Measurements from ENCODE around the gene SLF1.
"Not testable (repeated sequence)": the region's sequence is repeated elsewhere in the genome, so short reads cannot be mapped to it uniquely, and the experiment has no call there.

SLF1 gene

DNA sequence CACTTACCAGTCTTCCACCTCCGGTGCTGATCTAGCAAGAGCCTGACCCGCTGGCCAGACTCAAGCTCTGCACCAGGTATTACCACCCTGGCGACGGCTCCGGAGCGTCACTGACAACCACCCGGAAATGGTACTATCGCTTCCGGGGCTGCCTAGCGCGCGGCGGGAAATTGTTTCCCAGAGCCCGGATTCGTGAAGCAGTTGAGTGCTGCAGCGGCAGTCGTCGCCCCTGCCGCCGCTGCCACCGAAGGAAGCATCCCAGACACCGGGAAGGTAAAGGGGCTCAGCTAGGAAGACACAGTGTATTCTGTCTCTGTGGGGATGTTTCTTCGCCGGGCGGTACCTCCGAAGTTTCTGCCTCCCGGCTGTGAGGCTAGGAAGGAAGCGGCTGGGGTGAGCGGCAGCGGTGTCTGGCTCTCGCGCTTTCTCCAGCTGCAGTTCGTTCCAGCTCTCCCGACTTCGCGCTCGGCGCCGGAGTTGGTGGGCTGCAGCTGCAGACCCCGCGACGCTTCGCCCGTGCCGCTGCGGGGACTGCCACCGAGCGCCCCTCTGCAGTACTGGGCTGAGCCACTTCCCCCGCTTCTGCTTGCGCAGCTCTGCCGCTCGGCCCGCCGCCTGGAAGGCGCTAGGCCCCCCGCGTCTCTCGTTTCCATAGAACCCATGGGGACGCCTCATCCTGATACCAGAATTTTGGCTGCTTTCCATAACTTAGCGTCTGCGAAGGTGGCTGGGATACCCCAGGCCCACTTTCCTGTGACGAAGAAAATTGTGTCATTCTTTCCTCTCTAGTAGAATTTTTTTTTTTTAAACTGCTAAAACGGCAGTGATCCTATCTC is at the start of gene SLF1, which contains the start of gene KIAA0825:
Gene SLF1, plus strand, starts transcription at position 177 of the 836 bp plus-strand sequence. CDS start 10,142 bp downstream, outside the sequence.
Gene KIAA0825, minus strand, starts transcription at position 112 of the 836 bp plus-strand sequence. CDS start 81,478 bp downstream, outside the sequence.
- peak; percentile 81 for DNase-seq

DNA sequence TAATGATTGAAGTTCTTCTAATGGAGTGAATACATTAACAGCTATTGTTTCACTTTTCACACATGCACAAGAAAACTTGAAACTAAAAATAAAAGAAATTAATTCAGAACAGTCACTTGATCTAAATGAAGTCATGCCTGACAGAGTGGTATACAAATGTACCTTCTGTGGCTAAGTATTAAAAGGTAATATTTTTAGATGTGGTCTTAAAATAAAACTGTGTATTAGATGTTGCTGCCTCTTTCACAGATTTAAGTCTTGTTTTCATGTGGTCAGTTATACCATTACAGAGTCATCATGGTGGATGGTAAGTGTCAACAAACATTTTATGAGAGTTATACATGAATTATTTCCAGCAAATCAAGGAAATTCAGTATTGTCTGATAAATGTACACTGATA is 47.1 kb upstream of the SLF1 start:
- DNase-seq: no peak

DNA sequence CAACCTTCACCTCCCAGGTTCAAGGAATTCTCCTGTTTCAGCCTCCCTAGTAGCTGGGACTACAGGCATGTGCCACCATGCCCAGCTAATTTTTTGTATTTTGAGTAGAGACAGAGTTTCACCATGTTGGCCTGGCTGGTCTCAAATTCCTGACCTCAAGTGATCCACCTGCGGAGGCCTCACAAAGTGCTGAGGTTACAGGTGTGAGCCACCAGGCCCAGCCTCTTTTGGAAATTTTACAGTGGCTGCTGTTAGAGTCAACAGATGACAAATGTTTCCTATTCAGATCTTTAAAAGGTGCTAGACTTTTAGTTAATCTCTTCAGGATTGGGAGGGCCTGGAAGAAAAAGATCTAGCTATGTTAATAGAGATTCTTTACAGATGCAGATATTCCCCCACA is 45.1 kb upstream of the SLF1 start:
- DNase-seq: not testable (repeated sequence)

DNA sequence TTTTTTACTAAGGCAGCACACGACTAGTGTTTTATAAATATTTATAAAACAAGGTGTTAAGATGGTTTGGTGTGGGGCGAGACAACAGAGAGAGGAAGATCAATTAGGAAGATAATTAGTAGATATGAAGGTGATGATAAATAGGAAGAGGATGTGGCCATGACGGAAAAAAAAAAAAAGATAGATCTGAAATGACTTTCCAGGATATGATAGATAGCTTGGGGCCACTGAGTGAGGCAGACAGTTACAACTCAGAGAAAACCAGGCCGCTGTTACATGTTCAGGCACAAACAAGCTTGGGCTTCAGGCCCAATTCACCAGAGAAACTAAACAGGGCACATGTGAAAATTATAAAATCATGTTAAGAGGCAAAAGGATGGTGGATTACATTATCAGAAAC is 43.3 kb upstream of the SLF1 start:
- no peak for DNase-seq

DNA sequence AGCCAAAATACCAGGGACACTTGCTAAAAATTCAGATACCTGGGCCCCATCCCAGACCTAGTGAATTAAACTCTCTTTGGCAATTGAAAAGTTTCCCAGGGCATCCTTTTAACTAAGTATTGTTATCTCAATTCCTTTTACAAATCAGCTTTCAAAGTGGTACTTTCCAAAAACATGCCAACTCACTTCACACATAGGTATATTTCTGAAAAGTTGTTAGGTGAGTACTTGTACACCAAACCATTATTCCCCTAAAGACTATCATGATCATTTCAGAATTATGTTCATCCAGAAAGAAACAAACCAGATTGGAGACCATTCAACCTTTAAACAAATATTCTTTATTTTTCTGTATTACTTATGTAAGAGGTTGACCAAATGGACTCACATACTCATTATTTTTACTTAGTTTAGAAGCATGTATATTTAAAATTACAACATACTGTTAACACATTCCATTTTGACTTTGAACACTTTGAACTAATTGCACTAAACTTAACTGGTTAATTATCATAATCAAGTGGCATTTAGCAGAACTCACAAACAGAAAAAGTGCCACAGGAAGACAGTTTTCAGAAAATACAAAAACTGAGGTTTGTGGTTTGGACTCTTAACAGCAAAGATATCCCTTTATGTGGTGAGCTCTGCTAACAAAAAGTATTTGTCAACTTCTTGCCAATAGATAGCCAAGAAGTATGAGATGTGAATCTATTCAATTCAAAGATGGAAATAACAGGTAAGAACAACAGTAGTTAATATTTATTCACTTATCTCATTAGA is 40.8 kb upstream of the SLF1 start:
- no peak for DNase-seq

DNA sequence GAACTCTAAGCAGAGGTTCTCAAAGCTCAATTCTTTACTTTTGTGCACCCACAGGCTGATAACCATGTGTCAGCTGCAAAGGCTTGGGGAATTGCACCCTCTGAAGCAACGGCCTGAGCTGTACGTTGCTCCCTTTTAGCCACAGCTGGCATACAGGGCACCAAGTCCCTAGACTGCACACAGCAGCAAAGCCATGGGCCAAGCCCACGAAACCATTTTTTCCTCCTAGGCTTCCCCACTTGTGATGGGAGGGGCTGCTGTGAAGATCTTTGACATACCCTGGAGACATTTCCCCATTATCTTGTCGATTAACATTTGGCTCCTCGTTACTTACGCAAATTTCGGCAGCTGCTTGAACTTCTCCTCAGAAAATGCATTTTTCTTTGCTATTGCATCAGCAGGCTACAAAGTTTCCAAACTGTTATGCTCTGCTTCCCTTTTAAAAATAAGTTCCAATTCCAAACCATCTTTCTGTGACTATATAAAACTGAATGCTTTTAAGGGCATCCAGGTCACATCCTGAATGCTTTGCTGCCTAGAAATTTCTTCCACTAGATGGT is 23.1 kb upstream of the SLF1 start:
- no peak for DNase-seq

DNA sequence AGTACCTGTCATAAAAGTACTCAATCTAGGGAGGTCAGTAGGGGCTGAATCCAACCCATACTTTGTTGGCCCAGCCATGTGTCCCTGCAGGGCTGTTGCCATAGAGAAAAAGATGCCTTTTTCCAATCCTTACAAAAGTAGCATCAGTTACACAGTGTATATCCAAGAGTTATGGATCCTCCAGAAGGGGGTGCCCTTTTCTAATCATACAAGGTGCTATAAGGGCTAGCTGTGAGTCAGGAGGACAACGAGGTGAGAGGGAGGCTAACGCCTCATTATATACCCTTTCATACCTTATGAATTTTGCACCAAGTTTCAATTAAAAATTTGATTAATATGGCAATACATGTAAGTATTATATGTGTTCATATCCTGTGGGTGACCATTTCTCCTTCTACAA is 4.9 kb upstream of the SLF1 start:
- peak; percentile 1 for DNase-seq

DNA sequence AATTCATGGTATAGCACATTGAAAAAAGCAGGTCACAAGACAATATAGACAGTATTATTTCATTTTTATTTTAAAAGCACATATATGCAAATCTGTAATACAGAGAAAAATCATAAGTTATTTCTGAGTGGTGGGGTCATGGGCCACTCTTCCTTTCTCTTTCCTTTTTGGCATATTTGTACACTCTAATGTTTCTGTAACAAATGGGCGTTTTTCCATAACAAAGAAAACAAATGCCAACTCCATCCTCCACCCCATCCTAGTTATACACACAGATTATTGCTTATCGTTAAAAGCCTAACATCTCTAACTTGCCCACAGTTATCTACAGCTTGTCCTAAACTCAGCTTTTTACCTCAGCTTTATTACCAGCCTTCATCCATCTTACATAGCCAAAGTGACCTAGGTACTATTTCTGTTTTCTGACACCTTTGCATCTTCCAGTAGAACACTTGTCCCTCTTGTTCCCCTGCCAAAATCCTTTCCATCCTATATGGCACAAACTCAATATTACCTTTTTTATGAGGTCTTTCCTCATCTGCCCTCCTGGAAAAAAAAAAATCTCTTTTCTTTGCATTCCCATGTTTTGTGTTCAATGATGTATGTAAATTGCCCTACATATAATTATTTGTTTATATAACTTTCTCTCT is 4.2 kb upstream of the SLF1 start:
- DNase-seq: no peak

DNA sequence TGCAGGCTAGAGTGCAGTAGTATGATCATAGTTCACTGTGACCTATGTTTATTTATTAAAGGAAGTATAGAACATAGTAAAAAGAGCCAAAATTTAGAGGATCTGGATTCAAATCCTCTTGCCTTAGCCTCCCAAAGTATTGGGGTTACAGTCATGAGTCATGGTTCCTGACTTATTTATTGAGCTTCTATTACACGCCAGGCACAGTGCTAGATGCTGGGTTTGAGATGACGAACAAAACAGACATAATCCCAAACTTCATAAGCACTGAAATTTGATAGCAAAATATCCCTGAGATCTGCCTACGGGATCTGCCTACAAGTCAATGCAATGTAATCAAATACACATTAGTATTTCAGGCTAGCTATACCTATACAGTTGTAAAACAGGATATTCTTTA is 2.6 kb upstream of the SLF1 start:
- DNase-seq: no peak

DNA sequence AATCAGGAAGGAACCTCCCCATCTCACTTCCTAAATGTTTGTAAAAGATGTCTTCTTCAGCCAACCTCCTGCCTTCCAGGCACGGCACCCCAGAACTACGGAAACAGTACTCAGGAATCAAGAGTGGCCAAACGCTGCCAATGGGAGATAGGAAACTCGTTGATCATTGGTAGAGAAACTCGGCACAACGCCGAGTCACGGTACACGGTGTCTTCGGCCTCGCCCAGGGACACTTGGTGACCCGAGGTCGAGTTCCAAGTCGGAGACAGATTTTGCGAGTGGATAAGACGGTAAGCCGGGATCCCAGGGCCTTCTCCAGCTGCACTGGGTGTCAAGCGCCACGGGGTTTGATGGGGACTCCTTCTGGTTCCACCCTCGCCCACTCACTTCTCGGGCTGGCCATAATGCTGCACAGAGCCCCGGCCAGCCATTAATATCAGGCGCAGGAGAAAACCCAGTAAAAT is 408 bp upstream of the SLF1 start:
- DNase-seq: no peak

DNA sequence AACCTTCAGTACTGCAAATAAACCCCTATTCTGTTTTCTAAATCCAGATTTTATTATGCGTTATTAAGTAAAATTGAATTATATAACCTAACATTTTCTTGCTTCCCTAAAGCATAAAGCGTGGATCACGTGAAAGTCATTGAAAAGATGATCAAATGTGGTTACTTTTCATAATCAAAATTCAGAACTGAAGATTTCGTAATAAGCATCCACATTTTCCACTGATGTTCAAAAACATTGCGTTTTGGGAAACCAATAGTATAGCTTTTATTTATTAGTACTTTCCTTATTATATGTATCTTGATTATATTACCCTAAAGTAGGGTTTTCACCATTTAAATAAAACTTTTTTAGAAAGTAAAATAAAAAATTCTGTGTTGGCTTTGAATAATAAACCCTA is 1.8 kb downstream of the SLF1 start:
- DNase-seq: no peak

DNA sequence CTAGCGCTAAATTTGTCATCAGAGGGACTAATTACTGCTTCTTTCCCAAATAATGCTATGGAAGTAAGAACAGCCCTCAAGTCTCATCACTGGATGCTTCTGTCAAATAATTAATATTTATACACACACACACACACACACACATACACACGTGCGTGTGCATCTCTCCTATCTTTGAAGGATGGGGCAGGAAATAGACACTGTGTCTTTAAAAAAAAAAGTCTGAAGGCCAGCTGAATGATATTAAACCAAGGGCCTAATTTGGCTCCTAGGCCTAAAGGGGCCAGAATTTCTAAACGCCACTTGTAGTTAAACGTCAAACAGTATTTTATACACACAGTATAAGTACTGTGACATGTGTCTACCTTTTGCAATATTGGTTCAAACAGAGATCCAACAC is 3.3 kb downstream of the SLF1 start:
- DNase-seq: no peak

DNA sequence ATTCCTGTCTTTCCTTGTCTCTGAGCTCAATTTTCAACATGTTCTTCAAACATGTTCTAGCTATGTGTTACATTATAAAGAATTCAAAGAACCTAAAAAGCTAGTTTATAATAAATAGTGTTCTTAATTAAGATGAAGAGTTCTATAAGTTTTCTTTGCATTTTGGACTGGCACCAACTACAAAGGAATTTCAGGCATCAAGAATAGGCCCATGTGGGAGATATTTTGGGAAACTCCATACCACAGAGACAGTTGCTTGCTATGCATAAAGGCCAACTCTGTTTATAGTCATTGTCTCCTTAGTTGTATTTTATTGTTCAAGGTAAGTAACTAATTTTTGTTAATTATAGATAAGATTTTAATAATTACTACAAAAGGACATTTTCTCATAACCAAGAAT is 4.5 kb downstream of the SLF1 start:
- DNase-seq: no peak

DNA sequence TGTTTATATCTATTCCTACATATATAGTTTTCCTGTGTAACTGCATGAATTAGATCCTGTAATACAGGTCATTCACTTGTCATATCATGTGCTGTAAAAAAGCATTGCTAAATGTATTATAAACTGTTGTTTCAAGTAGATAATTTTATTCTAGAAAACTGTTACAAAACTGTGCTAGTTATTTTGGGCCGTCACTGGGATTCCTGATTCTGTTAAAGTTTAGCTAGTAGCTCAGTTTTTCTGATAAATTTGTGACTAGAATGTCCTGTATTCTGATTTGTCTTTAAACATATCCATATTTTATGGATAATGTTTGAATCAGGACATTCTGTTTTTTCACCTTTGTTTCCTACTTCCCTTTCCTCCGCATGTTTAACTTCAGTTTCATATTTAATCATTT is 5.4 kb downstream of the SLF1 start:
- no peak for DNase-seq

DNA sequence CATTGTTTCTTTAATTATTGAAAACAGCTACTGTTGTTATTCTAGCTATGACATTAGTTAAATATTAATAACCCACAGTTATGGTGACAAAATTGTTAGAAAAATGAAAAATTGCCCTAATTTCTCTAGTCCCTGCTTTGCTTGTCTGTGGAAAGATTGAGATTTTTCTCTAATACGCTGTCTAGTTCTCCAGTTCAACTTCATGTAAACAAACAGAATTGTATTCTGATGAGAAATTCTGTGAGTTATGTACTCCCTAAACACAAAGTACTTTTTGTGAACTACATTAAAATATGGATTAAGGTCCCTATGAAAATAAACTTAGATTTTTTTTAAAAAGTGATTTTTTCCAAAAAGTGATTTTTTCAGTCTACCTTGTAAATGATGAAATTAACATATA is 8.7 kb downstream of the SLF1 start:
- no peak for DNase-seq

DNA sequence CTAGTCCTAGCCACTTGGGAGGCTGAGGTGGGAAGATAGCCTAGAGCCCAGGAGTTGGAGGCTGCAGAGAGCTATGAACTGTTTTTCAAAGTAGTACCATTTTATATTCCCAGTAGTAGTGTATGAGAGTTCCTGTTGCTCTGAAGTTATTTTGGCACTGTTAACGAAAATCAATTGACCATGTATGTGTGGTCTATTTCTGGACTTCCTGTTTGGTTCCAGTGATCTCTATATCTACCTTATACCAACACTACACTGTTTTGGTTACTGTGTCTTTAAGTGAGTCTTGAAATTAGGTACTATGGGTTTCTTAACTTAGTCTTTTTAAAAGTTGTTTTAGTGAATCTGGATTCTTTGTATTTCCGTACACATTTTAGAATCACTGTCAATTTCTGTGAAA is 13.6 kb downstream of the SLF1 start:
- no peak for DNase-seq

DNA sequence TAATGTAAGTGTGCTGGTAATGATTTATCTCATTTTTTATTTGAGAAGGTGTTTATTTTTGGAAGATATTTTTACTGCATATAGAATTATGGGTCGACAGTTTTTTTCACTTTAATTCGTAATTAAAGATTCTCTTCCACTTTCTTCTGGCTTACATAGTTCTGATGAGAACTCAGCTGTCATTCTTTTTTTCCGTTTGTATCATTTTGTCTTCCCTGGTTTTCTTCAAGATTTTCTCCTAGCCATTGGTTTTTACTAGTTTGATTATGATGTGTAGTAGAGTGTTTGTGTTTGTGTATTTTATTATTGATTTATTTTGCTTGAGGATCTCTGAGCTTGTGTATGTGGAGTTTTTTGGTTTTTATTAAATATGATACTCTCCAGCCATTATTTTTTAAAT is 21.7 kb downstream of the SLF1 start:
- no peak for DNase-seq

DNA sequence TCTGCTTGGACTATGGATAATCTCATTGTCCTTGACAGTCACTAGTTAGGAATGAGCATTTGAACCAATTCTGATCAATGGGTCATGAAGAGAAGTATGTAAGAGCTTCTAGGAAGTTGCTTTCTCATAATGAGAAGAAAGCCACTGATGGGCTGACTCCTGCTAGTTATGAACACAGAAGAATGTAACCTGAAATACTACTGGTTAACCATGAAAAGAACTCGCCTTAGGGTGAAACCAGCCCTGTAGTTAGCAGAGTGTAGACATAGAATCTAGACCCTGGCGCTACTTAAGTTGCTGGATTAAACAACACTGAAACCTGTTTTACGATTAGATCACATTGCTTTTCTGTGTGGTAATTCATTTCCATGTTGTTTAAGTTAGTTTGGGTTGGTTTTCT is 26.6 kb downstream of the SLF1 start:
- DNase-seq: no peak

DNA sequence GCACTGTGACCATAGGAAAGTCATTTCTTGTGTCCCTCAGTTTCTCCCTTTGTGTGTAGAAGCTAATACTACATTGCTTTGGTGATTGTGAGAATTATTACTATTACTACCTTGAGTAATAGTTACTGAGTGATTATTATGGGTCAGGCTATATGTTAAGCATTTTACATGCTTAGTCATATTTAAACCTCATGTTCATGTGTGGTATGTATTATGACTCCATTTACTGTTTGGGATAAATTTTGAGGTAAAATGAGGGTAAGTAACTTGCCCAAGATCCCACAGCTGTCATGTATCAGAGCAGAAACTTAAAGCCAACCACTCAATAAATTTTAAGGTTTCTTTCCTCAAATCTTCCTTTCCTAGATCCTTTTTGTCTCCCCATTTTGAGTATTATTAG is 28.3 kb downstream of the SLF1 start:
- no peak for DNase-seq

DNA sequence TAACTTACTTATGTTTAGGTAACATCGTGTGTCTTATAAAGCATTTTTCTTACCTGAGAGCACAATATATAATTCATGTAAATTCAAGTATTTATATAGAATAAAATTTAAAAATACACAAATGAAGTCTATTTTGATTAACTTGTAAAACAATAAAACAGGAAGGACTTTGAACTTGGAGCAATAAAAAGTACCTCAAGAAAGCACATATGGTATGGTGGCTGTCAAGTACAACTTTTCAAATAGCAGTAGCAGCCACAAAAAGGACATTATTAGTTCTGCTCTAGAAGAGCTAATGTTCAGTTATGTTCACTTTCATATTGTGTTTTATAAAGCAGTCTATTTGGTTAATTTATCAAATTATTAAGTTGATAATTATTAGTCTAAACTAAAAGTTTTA is 31.4 kb downstream of the SLF1 start:
- DNase-seq: no peak

DNA sequence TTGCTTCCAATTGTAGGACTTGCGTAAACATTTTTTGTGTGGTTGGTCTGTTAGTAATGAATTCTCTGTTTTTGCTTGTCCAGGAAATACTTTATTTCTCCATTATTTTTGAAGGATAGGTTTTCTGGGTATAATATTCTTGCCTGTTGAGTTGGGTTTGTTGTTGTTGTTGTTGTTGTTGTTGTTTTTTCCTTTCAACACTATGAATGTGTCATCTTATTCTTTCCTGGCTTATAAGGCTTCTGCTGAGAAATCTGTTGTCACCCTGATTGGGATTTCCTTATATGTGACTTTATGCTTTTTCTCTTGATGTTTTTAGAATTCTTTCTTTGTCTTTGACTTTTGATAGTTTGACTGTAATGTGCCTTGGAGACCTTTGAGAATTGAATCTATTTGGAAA is 39.8 kb downstream of the SLF1 start:
- DNase-seq: no peak

DNA sequence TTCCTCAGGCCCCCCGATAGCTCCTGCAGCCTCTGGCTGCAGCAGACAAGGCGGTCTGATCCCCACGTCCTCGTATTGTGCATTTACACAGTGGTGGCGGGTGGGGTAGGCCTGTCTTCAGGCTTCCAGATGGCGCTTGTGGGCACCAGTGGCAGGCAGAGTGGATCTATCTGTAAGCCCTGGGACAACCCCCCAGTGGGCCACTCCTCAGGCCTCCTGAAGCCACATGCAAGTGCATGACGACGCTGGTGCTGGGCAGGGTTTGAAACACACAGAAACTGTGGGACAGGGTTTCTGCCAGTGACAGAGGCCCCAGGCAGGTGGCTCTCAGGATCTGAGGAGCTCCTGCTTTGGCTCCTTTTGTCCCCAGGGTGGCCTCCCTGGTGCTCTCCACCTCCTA is 42.0 kb downstream of the SLF1 start:
- no peak for DNase-seq

DNA sequence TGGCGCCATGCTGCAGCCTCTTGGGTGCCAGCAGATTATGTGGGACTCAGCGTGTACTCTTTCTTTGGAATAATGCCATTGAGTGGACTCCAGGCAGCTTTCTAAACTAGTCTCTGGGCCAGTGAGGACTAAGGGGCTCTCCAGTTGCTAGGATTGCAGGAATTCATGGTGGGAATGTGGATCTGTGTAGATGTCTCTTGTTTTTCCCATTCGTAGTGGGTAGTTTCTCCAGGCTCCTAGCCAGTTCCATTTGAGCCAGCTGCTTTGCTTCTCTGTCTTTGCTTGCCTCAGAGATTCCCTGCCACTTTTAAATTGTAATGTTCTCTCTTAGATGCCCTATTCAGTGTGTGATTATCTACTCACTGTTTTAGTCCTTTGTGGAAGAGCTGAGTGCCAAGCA is 42.6 kb downstream of the SLF1 start:
- DNase-seq: no peak
